HG03469 (cell line): ENCODE data around the gene MAN2B1.
"Not testable (repeated sequence)": the region's sequence is repeated elsewhere in the genome, so short reads cannot be mapped to it uniquely, and the experiment has no call there.

Source experiments
- ATAC-seq: cut with Tn5 transposase; IDR thresholded peaks from one replicate; pipeline ENCODE4 v1.9.1; 2021; ENCODE audit warnings: mild to moderate bottlenecking, moderate library complexity, moderate number of reproducible peaks; ENCODE audit not compliant: unreplicated experiment

MAN2B1 gene

GRCh38 chr19:12664406-12665280 lies 1.9 kb downstream of the MAN2B1 start:
- no peak for ATAC-seq

DNA sequence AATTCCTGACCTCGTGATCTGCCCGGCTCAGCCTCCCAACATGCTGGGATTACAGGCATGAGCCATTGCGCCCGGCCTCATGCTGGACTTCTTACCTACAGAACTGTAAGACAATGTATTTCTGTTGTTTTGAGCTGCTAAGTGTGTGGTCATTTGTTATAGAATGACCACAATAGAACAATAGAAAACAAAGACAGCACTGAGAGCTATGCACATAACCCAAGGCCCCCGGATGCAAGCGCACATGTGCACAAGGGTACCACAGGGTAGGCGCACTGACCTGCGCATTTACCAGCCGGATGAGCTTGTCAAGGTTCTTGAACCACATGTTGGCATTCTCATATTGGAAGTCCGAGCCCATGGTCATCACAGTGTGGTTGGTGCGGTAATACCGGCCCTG lies 5.6 kb downstream of the MAN2B1 start:
- no peak for ATAC-seq

GRCh38 chr19:12657966-12658365 lies 8.6 kb downstream of the MAN2B1 start:
- ATAC-seq: no peak

GRCh38 chr19:12656899-12657571 lies 9.5 kb downstream of the MAN2B1 start:
- no peak for ATAC-seq

DNA sequence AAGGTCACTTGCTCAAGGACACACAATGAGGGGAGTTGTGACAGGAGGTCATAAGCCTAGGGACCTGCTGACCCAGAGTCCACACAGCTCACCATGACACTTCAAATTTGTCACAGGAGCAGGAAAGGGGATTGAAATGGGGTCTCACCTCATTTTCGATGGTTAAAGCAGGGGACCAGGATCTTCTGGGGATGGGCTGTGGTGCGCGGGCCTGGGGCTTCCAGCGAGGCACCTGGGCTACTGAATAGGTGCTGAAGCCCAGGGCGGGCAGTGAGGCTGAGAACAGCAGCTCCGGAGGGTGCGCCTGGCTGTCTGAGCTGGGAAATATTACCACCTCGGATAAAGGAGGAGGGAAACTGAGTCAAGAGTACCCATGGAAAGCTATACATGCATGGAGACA lies 11.0 kb downstream of the MAN2B1 start:
- no peak for ATAC-seq

DNA sequence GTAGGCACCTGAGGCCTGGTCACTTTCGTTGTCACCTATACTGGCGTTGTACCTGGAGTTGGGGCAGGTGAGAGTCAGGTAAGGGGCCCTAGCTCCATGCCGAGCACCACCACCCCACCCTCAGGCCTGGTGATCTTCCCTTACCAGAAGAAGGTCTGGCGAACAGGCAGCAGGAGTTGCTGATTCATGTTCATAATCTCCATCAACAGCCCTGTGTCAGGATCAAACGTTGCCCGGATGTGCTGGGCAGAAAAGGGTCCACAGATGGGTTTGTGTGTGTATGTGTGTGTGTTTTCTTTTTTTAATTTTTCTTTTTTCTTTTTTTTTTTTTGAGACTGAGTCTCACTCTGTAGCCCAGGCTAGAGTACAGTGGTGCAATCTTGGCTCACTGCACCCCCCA lies 14.3 kb downstream of the MAN2B1 start:
- ATAC-seq: no peak

GRCh38 chr19:12649941-12650340 lies 16.6 kb downstream of the MAN2B1 start:
- ATAC-seq: no peak

GRCh38 chr19:12648088-12648487 lies 18.5 kb downstream of the MAN2B1 start:
- ATAC-seq: no peak

- ATAC-seq: no peak
Observed at GRCh38 chr19:12647490-12648071, 19.0 kb downstream of the MAN2B1 start.

DNA sequence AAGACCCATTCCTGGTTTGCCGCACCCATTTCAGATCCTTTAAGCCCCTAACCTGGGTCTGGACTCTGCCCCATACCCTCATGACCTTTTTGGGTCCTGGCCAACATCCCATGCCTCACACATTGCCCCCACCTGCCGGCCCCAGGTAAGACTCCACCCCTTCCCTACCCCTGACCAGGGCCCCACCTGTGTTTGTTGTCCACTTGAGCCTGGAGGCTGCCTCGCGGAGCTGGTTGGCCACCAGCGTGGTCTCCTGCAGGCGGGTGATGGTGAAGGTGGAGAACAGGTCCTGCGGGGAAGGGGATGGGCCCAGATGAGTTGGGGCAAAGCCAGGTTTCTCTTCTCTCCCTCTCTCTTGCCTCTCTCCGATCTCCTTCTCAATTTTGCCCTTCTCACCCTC lies 19.5 kb downstream of the MAN2B1 start:
- ATAC-seq: no peak

GRCh38 chr19:12646551-12646950 lies 20.0 kb downstream of the MAN2B1 start:
- no peak for ATAC-seq

GRCh38 chr19:12643716-12644115 lies 22.8 kb downstream of the MAN2B1 start:
- ATAC-seq: not testable (repeated sequence)

DNA sequence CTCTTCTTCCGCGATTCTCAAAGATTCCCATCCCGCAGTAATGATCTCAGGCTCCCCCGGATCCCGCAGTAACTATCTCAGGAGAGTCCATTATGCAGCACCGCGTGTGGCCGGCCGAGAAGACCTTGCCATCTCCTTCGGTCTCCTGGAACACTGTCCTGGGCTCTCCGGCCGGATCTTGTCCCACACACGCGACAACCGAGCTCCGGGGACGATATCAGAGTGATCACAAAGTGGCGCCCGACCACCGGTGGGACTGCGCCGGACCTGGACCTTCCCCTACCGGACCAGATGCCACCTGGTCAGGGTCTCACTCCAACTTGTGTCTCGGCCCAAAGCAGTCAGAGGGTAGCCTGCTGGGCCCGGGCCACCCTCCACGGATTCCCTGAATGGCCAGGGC lies 24.0 kb downstream of the MAN2B1 start:
- ATAC-seq: no peak

- no peak for ATAC-seq
Observed at GRCh38 chr19:12641456-12641855, 25.1 kb downstream of the MAN2B1 start.

GRCh38 chr19:12639901-12640613 lies 26.5 kb downstream of the MAN2B1 start:
- no peak for ATAC-seq

DNA sequence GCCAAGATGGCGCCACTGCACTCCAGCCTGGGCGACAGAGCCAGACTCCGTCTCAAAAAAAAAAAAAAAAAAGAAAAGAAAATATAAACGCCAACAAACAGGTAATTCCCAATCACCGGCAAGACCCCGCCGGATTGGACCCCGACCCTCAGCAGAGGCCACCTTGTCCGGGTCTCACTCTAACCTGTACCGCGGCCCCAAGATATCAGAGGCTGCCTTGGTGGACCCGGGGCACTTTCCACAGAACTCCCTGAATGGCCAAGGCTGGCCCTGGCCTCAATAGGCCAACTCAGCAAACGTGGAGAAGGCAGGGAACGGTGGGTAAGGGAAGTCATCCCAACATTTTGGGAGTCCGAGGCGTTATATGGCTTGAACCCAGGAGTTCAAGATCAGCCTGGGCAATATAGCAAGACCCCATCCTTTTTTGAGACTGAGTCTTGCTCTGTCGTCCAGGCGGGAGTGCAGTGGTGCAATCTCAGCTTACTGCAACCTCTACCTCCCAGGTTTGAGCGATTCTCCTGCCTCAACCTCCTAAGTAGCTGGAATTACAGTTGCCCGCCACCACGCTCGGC lies 27.8 kb downstream of the MAN2B1 start:
- no peak for ATAC-seq

GRCh38 chr19:12636631-12637030 lies 29.9 kb downstream of the MAN2B1 start:
- no peak for ATAC-seq

GRCh38 chr19:12629215-12629614 lies 37.3 kb downstream of the MAN2B1 start:
- ATAC-seq: no peak

GRCh38 chr19:12628040-12629022 lies 38.2 kb downstream of the MAN2B1 start:
- ATAC-seq: no peak

GRCh38 chr19:12626958-12627357 lies 39.6 kb downstream of the MAN2B1 start:
- ATAC-seq: no peak
